Ascending aorta (tissue), 2 donors: ENCODE data around the gene ATXN10. TPM values are rescaled to one million over a fixed set of nuclear protein-coding genes. Genes with fewer than 3 reads are reported as not detected.

Source experiments
- DNase-seq, 2 donors: peaks; one replicate each; pipeline ENCODE4 v3.0.0-alpha.2; 2019; ENCODE audit warnings: low spot score in 2 of 2
- H3K27ac ChIP-seq, 2 donors: fragments of 200-600 bp; sonication (generic); one replicate each; pipeline ENCODE4 v1.5.1; 2016 to 2017; ENCODE audit warnings: mild to moderate bottlenecking in 1 of 2
- H3K27me3 ChIP-seq: fragments of 200-600 bp; sonication (generic); one replicate; pipeline ENCODE4 v1.5.1; 2017
- H3K36me3 ChIP-seq, 2 donors: fragments of 200-600 bp; sonication (generic); one replicate each; pipeline ENCODE4 v1.5.1; 2016
- H3K4me1 ChIP-seq, 2 donors: fragments of 200-600 bp; sonication (generic); one replicate each; pipeline ENCODE4 v1.5.1; 2016 to 2017; ENCODE audit warnings: mild to moderate bottlenecking in 1 of 2
- H3K4me3 ChIP-seq, 2 donors: fragments of 200-600 bp; sonication (generic); one replicate each; pipeline ENCODE4 v1.5.1; 2016 to 2017; ENCODE audit warnings: mild to moderate bottlenecking in 1 of 2
- H3K9me3 ChIP-seq, 2 donors: fragments of 200-600 bp; sonication (generic); one replicate each; pipeline ENCODE4 v1.5.1; 2016
- CTCF ChIP-seq, 3 experiments: fragments of 200-600 bp in 2 of 3; fragments of 450-650 bp in 1 of 3; sonication (generic) in 2 of 3; IDR thresholded peaks; one replicate each; pipeline ENCODE4 v1.5.1; 2016 to 2019; ENCODE audit warnings: antibody characterized with exemption in 3 of 3, mild to moderate bottlenecking in 1 of 3, moderate library complexity in 1 of 3
- intact Hi-C: fragments of 100-400 bp; cut with DNase I; formaldehyde crosslinking; loops from one replicate; pipeline ENCODE4 v1.15.1; 2023
- total RNA-seq: library from RNA; depleted of rRNA; stranded (reverse); fragments of >200 nt; gene quantifications from one replicate; pipeline ENCODE4 v1.1.0, GENCODE V29; 2016

ATXN10 gene
- total RNA-seq, 1 donor from 2014 or later: 82.1 TPM

- Histone ChIP-seq H3K36me3 (no peaks in the 10 kb centered on the region), H3K27me3 (no peaks in the 10 kb centered on the region), H3K9me3 (no peaks in the 10 kb centered on the region), H3K4me1 (no peaks in the 10 kb centered on the region), H3K27ac (no peak overlapping the region), H3K4me3 (no peak overlapping the region)
- peak in 1 of 2 donors; percentile 16 for DNase-seq
- no peak for TF ChIP-seq CTCF (IDR thresholded peaks at IDR 0.05)
- intact Hi-C loops: no loop called here
Measured at GRCh38 chr22:45877651-45878050, 206.0 kb downstream of the ATXN10 start.

- no peaks in the 10 kb centered on the region for H3K36me3 ChIP-seq
- no peaks in the 10 kb centered on the region for H3K27me3 ChIP-seq
- intact Hi-C loops: no loop called here
- H3K9me3 ChIP-seq: no peaks in the 10 kb centered on the region
- H3K27ac ChIP-seq: no peak overlapping the region
- DNase-seq: peak in 1 of 2 donors; percentile 39
- H3K4me3 ChIP-seq: no peak overlapping the region
- TF ChIP-seq CTCF (IDR thresholded peaks at IDR 0.05): no peak
- H3K4me1 ChIP-seq: no peaks in the 10 kb centered on the region
Measured at GRCh38 chr22:45878051-45878781, 206.6 kb downstream of the ATXN10 start.

- Histone ChIP-seq H3K27me3 (no peaks in the 10 kb centered on the region), H3K4me3 (no peak overlapping the region), H3K27ac (no peak overlapping the region), H3K36me3 (no peaks in the 10 kb centered on the region), H3K9me3 (no peaks in the 10 kb centered on the region), H3K4me1 (no peaks in the 10 kb centered on the region)
- intact Hi-C loops: no loop called here
- TF ChIP-seq CTCF (IDR thresholded peaks at IDR 0.05): no peak
- peak in 1 of 2 donors; percentile 60 for DNase-seq
Measured at GRCh38 chr22:45878901-45879551, 207.4 kb downstream of the ATXN10 start.

GRCh38 chr22:45879552-45879949 lies 207.9 kb downstream of the ATXN10 start:
- Histone ChIP-seq H3K36me3 (no peaks in the 10 kb centered on the region), H3K9me3 (no peaks in the 10 kb centered on the region), H3K4me1 (no peaks in the 10 kb centered on the region), H3K27me3 (no peaks in the 10 kb centered on the region), H3K4me3 (no peak overlapping the region), H3K27ac (no peak overlapping the region)
- peak in 1 of 2 donors; percentile 15 for DNase-seq
- TF ChIP-seq CTCF (IDR thresholded peaks at IDR 0.05): no peak
- intact Hi-C loops: no loop called here

- Histone ChIP-seq H3K27ac (no peak overlapping the region), H3K36me3 (no peaks in the 10 kb centered on the region), H3K4me1 (no peaks in the 10 kb centered on the region), H3K27me3 (no peaks in the 10 kb centered on the region), H3K4me3 (no peak overlapping the region), H3K9me3 (no peaks in the 10 kb centered on the region)
- intact Hi-C loops: no loop called here
- DNase-seq: peak in 1 of 2 donors; percentile 49
- no peak for TF ChIP-seq CTCF (IDR thresholded peaks at IDR 0.05)
Measured at GRCh38 chr22:45880091-45880715, 208.6 kb downstream of the ATXN10 start.
